ENCODE data around the gene ASCC1. TPM values are rescaled to one million over a fixed set of nuclear protein-coding genes. Genes with fewer than 3 reads are reported as not detected.
A peak's percentile ranks its signal among the peaks of the same experiment; 100 is the strongest.

Gene ASCC1
- total and polyA plus RNA-seq, 2 of the 13 experiments (the other 11 are each of a cell fraction or from before 2014, with no cell fraction given): 21.6 to 30.1 TPM

GRCh38 chr10:72254813-72255568, 38.9 kb upstream of the ASCC1 start (continued):
- TF ChIP-seq PRDM10 (CRISPR knock-in tag; IDR thresholded peaks at IDR 0.05; ENCODE audit: low read depth) (0 out of 2 replicates have a peak, but pooled peaks have one; percentile 33), MXI1 (IDR thresholded peaks at IDR 0.05; ENCODE audit: borderline replicate concordance, low read depth, low read length) (no peak), EED (CRISPR knock-in tag; IDR thresholded peaks at IDR 0.05) (no peak), SPEN (CRISPR knock-in tag; IDR thresholded peaks at IDR 0.05; ENCODE audit: low read depth) (no peak), NR0B2 (CRISPR knock-in tag; IDR thresholded peaks at IDR 0.05) (no peak), ETS1 (CRISPR knock-in tag; IDR thresholded peaks at IDR 0.05) (no peak), MXD4 (CRISPR knock-in tag; IDR thresholded peaks at IDR 0.05) (no peak), ZNF225 (CRISPR knock-in tag; IDR thresholded peaks at IDR 0.05) (no peak), CTCF (CRISPR knock-in tag; IDR thresholded peaks at IDR 0.05) (peak; percentile 51; the same call in 1 of the 2 replicates), EZH2 (conservative IDR thresholded peaks at IDR 0.05; ENCODE audit: low read depth, low read length) (no peak), ZNF20 (CRISPR knock-in tag; IDR thresholded peaks at IDR 0.05) (no peak), PRDM15 (CRISPR knock-in tag; IDR thresholded peaks at IDR 0.05) (no peak), ZBTB44 (CRISPR knock-in tag; IDR thresholded peaks at IDR 0.05) (no peak), RELA (CRISPR knock-in tag; IDR thresholded peaks at IDR 0.05) (peak; percentile 22; the same call in 1 of the 2 replicates), SMYD3 (CRISPR knock-in tag; IDR thresholded peaks at IDR 0.05) (no peak), DNMT1 (CRISPR knock-in tag; IDR thresholded peaks at IDR 0.05) (no peak)

Data from HepG2 (cell line).